ENCODE measurements around the gene SRPK3. TPM values are rescaled to one million over a fixed set of nuclear protein-coding genes. Genes with fewer than 3 reads are reported as not detected.

The SRPK3 gene
- total RNA-seq, 2 donors from 2014 or later: 0.64 to 2.3 TPM

- H3K4me1 ChIP-seq: no peaks in the 10 kb centered on the region
- H3K27ac ChIP-seq: no peak overlapping the region
- DNase-seq: no peak
- H3K9ac ChIP-seq (ENCODE audit: low read depth in 2 of 2, low read length in 2 of 2): peak overlapping the region in 1 of 2 donors; percentile 24
- H3K9me3 ChIP-seq: no peaks in the 10 kb centered on the region
- TF ChIP-seq CTCF (IDR thresholded peaks at IDR 0.05): no peak
- H3K27me3 ChIP-seq: peaks cover 8% of the 10 kb centered on the region
- no peaks in the 10 kb centered on the region for H3K36me3 ChIP-seq
- intact Hi-C loops (cut with DNase I): no loop called here
- peak overlapping the region; percentile 30 for H3K4me3 ChIP-seq
Measured at GRCh38 chrX:153819384-153820040, 38.7 kb downstream of the SRPK3 start.

DNA sequence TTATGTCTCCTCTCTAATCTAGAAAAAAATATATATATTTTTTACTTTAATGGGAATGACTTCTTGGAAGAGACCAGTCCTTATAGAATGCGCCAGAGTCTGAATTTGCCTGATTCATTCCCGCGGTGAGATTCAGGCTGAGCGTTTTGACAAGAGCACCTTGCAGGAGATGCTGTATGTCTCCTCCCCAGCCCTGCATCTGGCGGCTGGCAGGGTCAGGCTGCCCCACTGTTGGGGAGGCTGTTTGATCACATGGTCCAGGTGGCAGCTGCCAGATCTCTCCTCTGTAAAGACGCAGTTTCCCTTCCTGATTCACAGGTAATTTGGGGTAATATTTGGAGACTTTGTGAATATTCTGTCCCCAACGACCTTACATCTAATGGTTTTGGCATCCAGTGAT is 39.8 kb downstream of the SRPK3 start:
- Histone ChIP-seq H3K36me3 (no peaks in the 10 kb centered on the region), H3K9ac (ENCODE audit: low read depth in 2 of 2, low read length in 2 of 2) (no peak overlapping the region), H3K9me3 (no peaks in the 10 kb centered on the region), H3K4me3 (no peak overlapping the region), H3K4me1 (no peaks in the 10 kb centered on the region), H3K27ac (no peak overlapping the region), H3K27me3 (peaks cover 8% of the 10 kb centered on the region)
- intact Hi-C loops (cut with DNase I): no loop called here
- no peak for TF ChIP-seq CTCF (IDR thresholded peaks at IDR 0.05)
- no peak for DNase-seq

- no peak for DNase-seq
- H3K36me3 ChIP-seq: no peaks in the 10 kb centered on the region
- no peak overlapping the region for H3K27ac ChIP-seq
- intact Hi-C loops (cut with DNase I): no loop called here
- TF ChIP-seq CTCF (IDR thresholded peaks at IDR 0.05): no peak
- H3K27me3 ChIP-seq: peaks cover 8% of the 10 kb centered on the region
- no peak overlapping the region for H3K4me3 ChIP-seq
- H3K9me3 ChIP-seq: no peaks in the 10 kb centered on the region
- H3K4me1 ChIP-seq: no peaks in the 10 kb centered on the region
- no peak overlapping the region for H3K9ac ChIP-seq (ENCODE audit: low read depth in 2 of 2, low read length in 2 of 2)
Measured at GRCh38 chrX:153821066-153821465, 40.2 kb downstream of the SRPK3 start.

DNA sequence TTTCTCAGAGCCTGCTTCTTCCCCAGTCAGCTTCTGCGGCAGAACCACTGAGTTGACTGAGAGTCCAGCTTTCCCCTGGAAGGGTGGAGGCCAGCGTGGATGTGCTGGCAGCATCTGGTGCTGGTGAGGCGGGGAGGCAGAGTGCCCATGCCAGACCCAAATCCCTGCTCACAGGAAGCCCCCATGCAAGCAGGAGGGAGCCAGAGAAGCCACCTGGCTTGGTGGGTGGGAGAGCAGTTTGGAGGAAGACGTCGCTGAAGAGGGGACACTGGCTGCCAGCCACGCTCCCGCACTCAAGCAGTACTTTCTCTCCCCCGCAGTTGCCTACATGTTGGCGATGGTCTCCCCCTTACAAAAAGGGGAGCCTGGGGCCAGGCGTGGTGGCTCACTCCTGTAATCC is 43.5 kb downstream of the SRPK3 start:
- H3K27me3 ChIP-seq: peaks cover 12% of the 10 kb centered on the region
- intact Hi-C loops (cut with DNase I): no loop called here
- H3K27ac ChIP-seq: no peak overlapping the region
- TF ChIP-seq CTCF (IDR thresholded peaks at IDR 0.05): no peak
- H3K9me3 ChIP-seq: no peaks in the 10 kb centered on the region
- no peak overlapping the region for H3K9ac ChIP-seq (ENCODE audit: low read depth in 2 of 2, low read length in 2 of 2)
- H3K36me3 ChIP-seq: no peaks in the 10 kb centered on the region
- no peak overlapping the region for H3K4me3 ChIP-seq
- no peak for DNase-seq
- H3K4me1 ChIP-seq: no peaks in the 10 kb centered on the region

GRCh38 chrX:153825042-153825441 is 44.2 kb downstream of the SRPK3 start:
- Histone ChIP-seq H3K9ac (ENCODE audit: low read depth in 2 of 2, low read length in 2 of 2) (no peak overlapping the region), H3K9me3 (no peaks in the 10 kb centered on the region), H3K27me3 (peaks cover 19% of the 10 kb centered on the region), H3K27ac (no peak overlapping the region), H3K4me1 (no peaks in the 10 kb centered on the region), H3K4me3 (no peak overlapping the region), H3K36me3 (no peaks in the 10 kb centered on the region)
- intact Hi-C loops (cut with DNase I): no loop called here
- TF ChIP-seq CTCF (IDR thresholded peaks at IDR 0.05): no peak
- DNase-seq: no peak
